Measurements from ENCODE around the gene SPATA13.

Gene SPATA13

GRCh38 chr13:24277761-24278160 lies 117.2 kb downstream of the SPATA13 start:
- DNase-seq (ENCODE audit: low read depth in 3 of 3), result no peak

- DNase-seq (ENCODE audit: low read depth in 3 of 3), result no peak
Measured at GRCh38 chr13:24279327-24280110, 119.0 kb downstream of the SPATA13 start.

GRCh38 chr13:24280720-24281119 lies 120.2 kb downstream of the SPATA13 start:
- no peak for DNase-seq (ENCODE audit: low read depth in 3 of 3)

GRCh38 chr13:24281188-24282008 lies 120.9 kb downstream of the SPATA13 start:
- no peak for DNase-seq (ENCODE audit: low read depth in 3 of 3)

- no peak for DNase-seq (ENCODE audit: low read depth in 3 of 3)
Measured at GRCh38 chr13:24282256-24282655, 121.7 kb downstream of the SPATA13 start.

- no peak for DNase-seq (ENCODE audit: low read depth in 3 of 3)
Measured at GRCh38 chr13:24284889-24285565, 124.5 kb downstream of the SPATA13 start.

- no peak for DNase-seq (ENCODE audit: low read depth in 3 of 3)
Measured at GRCh38 chr13:24286624-24287023, 126.1 kb downstream of the SPATA13 start.

- DNase-seq (ENCODE audit: low read depth in 3 of 3), result no peak
Measured at GRCh38 chr13:24287748-24288287, 127.3 kb downstream of the SPATA13 start.

GRCh38 chr13:24288870-24289269 lies 128.3 kb downstream of the SPATA13 start:
- DNase-seq (ENCODE audit: low read depth in 3 of 3), result no peak

GRCh38 chr13:24290280-24290932 lies 129.9 kb downstream of the SPATA13 start:
- DNase-seq (ENCODE audit: low read depth in 3 of 3), result no peak

GRCh38 chr13:24292481-24292880 lies 132.0 kb downstream of the SPATA13 start:
- DNase-seq (ENCODE audit: low read depth in 3 of 3), result no peak

- DNase-seq (ENCODE audit: low read depth in 3 of 3), result no peak
Measured at GRCh38 chr13:24293746-24294145, 133.2 kb downstream of the SPATA13 start.

- no peak for DNase-seq (ENCODE audit: low read depth in 3 of 3)
Measured at GRCh38 chr13:24299488-24300114, 139.1 kb downstream of the SPATA13 start.

GRCh38 chr13:24301434-24301833 lies 140.9 kb downstream of the SPATA13 start:
- DNase-seq (ENCODE audit: low read depth in 3 of 3), result no peak

GRCh38 chr13:24301911-24302310 lies 141.4 kb downstream of the SPATA13 start:
- no peak for DNase-seq (ENCODE audit: low read depth in 3 of 3)

- DNase-seq (ENCODE audit: low read depth in 3 of 3), result no peak
Measured at GRCh38 chr13:24304620-24305019, 144.1 kb downstream of the SPATA13 start.

- no peak for DNase-seq (ENCODE audit: low read depth in 3 of 3)
Measured at GRCh38 chr13:24306632-24307031, 146.1 kb downstream of the SPATA13 start.

GRCh38 chr13:24307211-24308067 lies 146.9 kb downstream of the SPATA13 start:
- DNase-seq (ENCODE audit: low read depth in 3 of 3), result no peak

- DNase-seq (ENCODE audit: low read depth in 3 of 3), result no peak
Measured at GRCh38 chr13:24308068-24308445, 147.5 kb downstream of the SPATA13 start.

- no peak for DNase-seq (ENCODE audit: low read depth in 3 of 3)
Measured at GRCh38 chr13:24308488-24309020, 148.0 kb downstream of the SPATA13 start.
